Endodermal cell (in vitro differentiated cells): ENCODE measurements around the gene SLC5A1. TPM values are rescaled to one million over a fixed set of nuclear protein-coding genes. Genes with fewer than 3 reads are reported as not detected.

ENCODE experiments used
- DNase-seq: peaks from one replicate; pipeline ENCODE4 v3.0.0-alpha.2; 2017
- H3K27ac ChIP-seq: 2 replicates; pipeline ENCODE4 v1.5.1; 2013; ENCODE audit warnings: mild to moderate bottlenecking, low read depth, low read length, moderate library complexity
- H3K27me3 ChIP-seq: 2 replicates; pipeline ENCODE4 v1.6.1; 2013; ENCODE audit warnings: mild to moderate bottlenecking, low read length, moderate library complexity; ENCODE audit not compliant: insufficient read depth, control insufficient read depth, poor library complexity, severe bottlenecking
- H3K36me3 ChIP-seq: 2 replicates; pipeline ENCODE4 v1.7.0; 2013; ENCODE audit warnings: mild to moderate bottlenecking, low read length, moderate library complexity; ENCODE audit not compliant: control insufficient read depth, insufficient read depth
- H3K4me1 ChIP-seq: one replicate; pipeline ENCODE4 v1.7.0; 2013; ENCODE audit warnings: low read length; ENCODE audit not compliant: control insufficient read depth, insufficient read depth
- H3K4me3 ChIP-seq: 2 replicates; pipeline ENCODE4 v1.5.1; 2013; ENCODE audit warnings: mild to moderate bottlenecking, low read length, moderate library complexity
- H3K9ac ChIP-seq: 2 replicates; pipeline ENCODE4 v1.6.1; 2013; ENCODE audit warnings: mild to moderate bottlenecking, low read length, moderate library complexity; ENCODE audit not compliant: poor library complexity, severe bottlenecking; ENCODE audit errors: extremely low read depth
- H3K9me3 ChIP-seq: 2 replicates; pipeline ENCODE4 v1.6.1; 2013; ENCODE audit warnings: mild to moderate bottlenecking, low read length, moderate library complexity; ENCODE audit not compliant: control insufficient read depth
- H3K27ac Mint-ChIP-seq: 2 replicates; pipeline ENCODE4 v1.8.0; 2020; ENCODE audit warnings: mixed read lengths
- H3K27me3 Mint-ChIP-seq: 2 replicates; pipeline ENCODE4 v1.8.0; 2021; ENCODE audit warnings: mild to moderate bottlenecking, mixed read lengths; ENCODE audit not compliant: insufficient read depth
- H3K36me3 Mint-ChIP-seq: 2 replicates; pipeline ENCODE4 v1.8.0; 2020; ENCODE audit warnings: low read depth, mixed read lengths
- H3K4me1 Mint-ChIP-seq: 2 replicates; pipeline ENCODE4 v1.8.0; 2020; ENCODE audit warnings: mixed read lengths
- H3K4me3 Mint-ChIP-seq: 2 replicates; pipeline ENCODE4 v1.8.0; 2020; ENCODE audit warnings: mild to moderate bottlenecking, moderate library complexity, mixed read lengths
- H3K9me3 Mint-ChIP-seq: 2 replicates; pipeline ENCODE4 v1.8.0; 2020; ENCODE audit warnings: mild to moderate bottlenecking, mixed read lengths
- CTCF ChIP-seq: fragments of 200-600 bp; sonication (generic); conservative IDR thresholded peaks from 2 replicates; pipeline ENCODE4 v1.5.0; 2021; ENCODE audit warnings: antibody characterized with exemption, mild to moderate bottlenecking
- WGBS, 2 experiments: methylation state at CpG; one replicate each; pipeline versions ENCODE4 v1.1.5 to v1.1.7; 2013; ENCODE audit warnings: missing lambda C conversion rate in 2 of 2, mixed read lengths in 1 of 2; ENCODE audit not compliant: insufficient coverage in 1 of 2, insufficient read length in 1 of 2; 5-methylcytosine and 5-hydroxymethylcytosine counted together
- total RNA-seq, 2 donors: library from RNA; stranded (reverse); fragmentation: NEBNext Ultra II Directional in 1 of 2; extraction: Animal tissue kit (Norgen Biotek cat#: 25700) in 1 of 2; gene quantifications; 2 replicates in 1 of 2; 3 replicates in 1 of 2; pipeline ENCODE4 v1.2.1, GENCODE V29; 2021

Gene SLC5A1
- total RNA-seq, 2 donors from 2014 or later = not detected

- H3K9ac ChIP-seq = no peak overlapping the region
- no peaks in the 10 kb centered on the region for H3K9me3 Mint-ChIP-seq
- H3K27me3 Mint-ChIP-seq = peaks cover 10% of the 10 kb centered on the region
- no peaks in the 10 kb centered on the region for H3K36me3 ChIP-seq
- DNase-seq = no peak
- H3K4me1 Mint-ChIP-seq = no peaks in the 10 kb centered on the region
- 80 to 100% methylated on average over 1 of the region's 1 CpG for WGBS, 2 experiments
- H3K27ac Mint-ChIP-seq = no peak overlapping the region
- H3K9me3 ChIP-seq = no peaks in the 10 kb centered on the region
- H3K4me1 ChIP-seq = no peaks in the 10 kb centered on the region
- TF ChIP-seq CTCF = no peak
- no peaks in the 10 kb centered on the region for H3K27me3 ChIP-seq
- no peak overlapping the region for H3K4me3 ChIP-seq
- H3K4me3 Mint-ChIP-seq = no peak overlapping the region
- H3K36me3 Mint-ChIP-seq = no peaks in the 10 kb centered on the region
- H3K27ac ChIP-seq = no peak overlapping the region
Measured at GRCh38 chr22:32082331-32082730, 39.3 kb downstream of the SLC5A1 start.

- no peak for TF ChIP-seq CTCF
- Mint-ChIP-seq H3K4me1 (no peaks in the 10 kb centered on the region), H3K36me3 (no peaks in the 10 kb centered on the region), H3K27ac (no peak overlapping the region), H3K4me3 (no peak overlapping the region), H3K27me3 (peaks cover 10% of the 10 kb centered on the region), H3K9me3 (no peaks in the 10 kb centered on the region)
- Histone ChIP-seq H3K9ac (no peak overlapping the region), H3K36me3 (no peaks in the 10 kb centered on the region), H3K27me3 (no peaks in the 10 kb centered on the region), H3K9me3 (no peaks in the 10 kb centered on the region), H3K4me3 (no peak overlapping the region), H3K4me1 (no peaks in the 10 kb centered on the region), H3K27ac (no peak overlapping the region)
- no peak for DNase-seq
- WGBS, 2 experiments = 90% methylated on average over 6 of the region's 6 CpGs; no CpG with 5 or more reads in 1 of the 2 experiments
Measured at GRCh38 chr22:32083000-32083399, 39.9 kb downstream of the SLC5A1 start.

DNA sequence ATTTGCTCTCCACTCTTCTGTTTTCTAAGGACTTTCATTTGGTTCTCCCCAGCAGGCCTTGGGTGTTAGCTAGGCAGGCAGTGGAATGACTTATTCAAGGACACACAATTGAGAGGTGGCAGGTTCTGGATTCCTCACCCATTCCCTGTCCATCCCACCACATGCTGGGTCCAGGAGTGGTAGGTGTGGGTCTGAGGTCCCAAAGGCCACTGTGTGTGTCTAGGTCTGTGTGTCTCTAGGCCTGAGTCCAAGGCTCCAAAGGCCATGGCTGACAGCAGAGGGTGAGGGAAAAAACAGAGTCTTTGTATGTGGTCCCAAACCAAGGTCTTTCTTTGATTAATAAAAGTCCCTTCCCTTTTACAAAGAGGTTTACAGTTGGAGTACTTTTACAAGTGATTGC is 40.8 kb downstream of the SLC5A1 start:
- H3K27ac Mint-ChIP-seq = no peak overlapping the region
- Histone ChIP-seq H3K4me1 (no peaks in the 10 kb centered on the region), H3K4me3 (no peak overlapping the region), H3K27ac (no peak overlapping the region), H3K27me3 (no peaks in the 10 kb centered on the region), H3K9me3 (no peaks in the 10 kb centered on the region), H3K36me3 (no peaks in the 10 kb centered on the region), H3K9ac (no peak overlapping the region)
- no peak for DNase-seq
- TF ChIP-seq CTCF = no peak
- H3K9me3 Mint-ChIP-seq = no peaks in the 10 kb centered on the region
- H3K4me1 Mint-ChIP-seq = no peaks in the 10 kb centered on the region
- H3K27me3 Mint-ChIP-seq = peaks cover 14% of the 10 kb centered on the region
- H3K4me3 Mint-ChIP-seq = no peak overlapping the region
- no peaks in the 10 kb centered on the region for H3K36me3 Mint-ChIP-seq
